H1 (cell line): ENCODE data around the gene CEND1. TPM values are rescaled to one million over a fixed set of nuclear protein-coding genes. Genes with fewer than 3 reads are reported as not detected.

ENCODE experiments used
- CTCF ChIA-PET: fragments of 300-600 bp; sonication (Branson Sonifier 250); formaldehyde crosslinking; loops from one replicate; lab custom pipeline; 2021; ENCODE audit not compliant: partially characterized antibody; lab: Charles Lee
- POLR2A ChIA-PET: fragments of 300-600 bp; sonication (Branson Sonifier 250); formaldehyde crosslinking; loops from one replicate; lab custom pipeline; 2021; ENCODE audit warnings: inconsistent platforms; ENCODE audit not compliant: partially characterized antibody; lab: Charles Lee
- DNase-seq, 2 experiments: peaks; one replicate each; pipeline versions ENCODE4 v3.0.0 to v3.0.0-alpha.2; 2010 to 2022; ENCODE audit warnings: low spot score in 2 of 2, low read depth in 1 of 2, mixed read lengths in 1 of 2
- FAIRE-seq: peaks from 2 replicates; lab custom pipeline; 2011; peaks lifted over from hg19 to GRCh38; lab: Jason Lieb, UNC
- H2AFZ ChIP-seq: 2 replicates; pipeline ENCODE4 v1.8.1; 2012; ENCODE audit warnings: low read length, inconsistent platforms
- H2AK5ac ChIP-seq: 2 replicates; pipeline ENCODE4 v1.6.1; 2013; ENCODE audit warnings: low read depth, low read length
- H2BK120ac ChIP-seq: replicated peaks from 2 replicates; pipeline ENCODE3; 2013; ENCODE audit warnings: low read depth, low read length, inconsistent platforms
- H2BK12ac ChIP-seq: 2 replicates; pipeline ENCODE4 v1.6.1; 2013; ENCODE audit warnings: low read depth, low read length
- H2BK15ac ChIP-seq: 2 replicates; pipeline ENCODE4 v1.6.1; 2013; ENCODE audit warnings: low read length
- H2BK20ac ChIP-seq: 2 replicates; pipeline ENCODE4 v1.6.1; 2013; ENCODE audit warnings: low read length
- H2BK5ac ChIP-seq: 2 replicates; pipeline ENCODE4 v1.6.1; 2013; ENCODE audit warnings: low read depth, low read length
- H3K14ac ChIP-seq: 2 replicates; pipeline ENCODE4 v1.6.1; 2013; ENCODE audit warnings: inconsistent platforms; ENCODE audit not compliant: insufficient read length
- H3K18ac ChIP-seq: 2 replicates; pipeline ENCODE4 v1.6.1; 2013; ENCODE audit warnings: low read length; ENCODE audit errors: extremely low read depth
- H3K23ac ChIP-seq: 2 replicates; pipeline ENCODE4 v1.6.1; 2013; ENCODE audit warnings: inconsistent platforms; ENCODE audit not compliant: insufficient read length
- H3K23me2 ChIP-seq: 2 replicates; pipeline ENCODE4 v1.6.1; 2013; ENCODE audit warnings: low read depth, low read length
- H3K27ac ChIP-seq: 2 replicates; pipeline ENCODE4 v1.6.1; 2011; ENCODE audit warnings: low read depth, low read length, inconsistent platforms
- H3K27me3 ChIP-seq, 4 experiments: replicated peaks in 1 of 4; 1 replicate in 1 of 4; 2 replicates in 3 of 4; pipeline versions ENCODE4 v1.6.1 to v1.8.1; 2011 to 2013; ENCODE audit warnings: low read length in 3 of 4, mild to moderate bottlenecking in 3 of 4, inconsistent platforms in 2 of 4, mixed read lengths in 2 of 4, moderate library complexity in 1 of 4; ENCODE audit not compliant: control insufficient read depth in 3 of 4, insufficient read depth in 3 of 4; ENCODE audit errors: extremely low read depth in 1 of 4
- H3K36me3 ChIP-seq, 4 experiments: 2 replicates each; pipeline versions ENCODE4 v1.6.1 to v1.8.1; 2011 to 2013; ENCODE audit warnings: mild to moderate bottlenecking in 4 of 4, low read length in 3 of 4, moderate library complexity in 2 of 4, control low read depth in 1 of 4, inconsistent platforms in 1 of 4; ENCODE audit not compliant: insufficient read depth in 4 of 4, control insufficient read depth in 2 of 4
- H3K4ac ChIP-seq: replicated peaks from 2 replicates; pipeline ENCODE3; 2013; ENCODE audit warnings: low read length, low read depth, mixed read lengths, inconsistent platforms; ENCODE audit not compliant: insufficient read length
- H3K4me1 ChIP-seq, 4 experiments: replicated peaks in 1 of 4; 1 replicate in 1 of 4; 2 replicates in 3 of 4; pipeline versions ENCODE4 v1.6.1 to v1.8.1; 2011 to 2013; ENCODE audit warnings: low read length in 3 of 4, inconsistent platforms in 2 of 4, mixed read lengths in 1 of 4; ENCODE audit not compliant: insufficient read depth in 4 of 4, control insufficient read depth in 3 of 4
- H3K4me2 ChIP-seq, 2 experiments: 2 replicates each; pipeline versions ENCODE4 v1.6.1 to v1.8.1; 2011 to 2013; ENCODE audit warnings: low read depth in 2 of 2, low read length in 2 of 2, control low read depth in 1 of 2, inconsistent platforms in 1 of 2, mild to moderate bottlenecking in 1 of 2; ENCODE audit not compliant: insufficient read depth in 1 of 2
- H3K4me3 ChIP-seq, 4 experiments: fragments of 200-600, 300-600 bp in 1 of 4; sonication (generic), shearing (Covaris generic), sonication (Bioruptor Twin) in 1 of 4; 2 replicates each; pipeline versions ENCODE4 v1.5.1 to v1.8.1; 2011 to 2016; ENCODE audit warnings: low read length in 4 of 4, low read depth in 3 of 4, control low read depth in 2 of 4, inconsistent platforms in 2 of 4, mild to moderate bottlenecking in 2 of 4, mixed read lengths in 1 of 4, moderate library complexity in 1 of 4; ENCODE audit not compliant: insufficient read depth in 2 of 4; ENCODE audit errors: extremely low read depth in 1 of 4
- H3K56ac ChIP-seq: replicated peaks from 2 replicates; pipeline ENCODE3; 2013; ENCODE audit warnings: low read depth, mild to moderate bottlenecking, mixed read lengths, low read length, inconsistent platforms; ENCODE audit not compliant: insufficient read length
- H3K79me1 ChIP-seq: 2 replicates; pipeline ENCODE4 v1.6.1; 2013; ENCODE audit warnings: low read depth, low read length, control low read depth
- H3K79me2 ChIP-seq, 2 experiments: 2 replicates each; pipeline versions ENCODE4 v1.6.1 to v1.8.1; 2012 to 2013; ENCODE audit warnings: low read length in 2 of 2, mild to moderate bottlenecking in 2 of 2, inconsistent platforms in 1 of 2; ENCODE audit not compliant: insufficient read depth in 2 of 2, control insufficient read depth in 1 of 2
- H3K9ac ChIP-seq, 4 experiments: replicated peaks in 1 of 4; 1 replicate in 1 of 4; 2 replicates in 3 of 4; pipeline versions ENCODE4 v1.6.1 to v1.8.1; 2011 to 2013; ENCODE audit warnings: low read depth in 3 of 4, low read length in 3 of 4, control low read depth in 2 of 4, mild to moderate bottlenecking in 2 of 4, moderate library complexity in 2 of 4, inconsistent platforms in 1 of 4; ENCODE audit errors: extremely low read depth in 1 of 4
- H3K9me3 ChIP-seq, 2 experiments: 2 replicates each; pipeline versions ENCODE4 v1.6.1 to v1.8.1; 2012 to 2013; ENCODE audit warnings: mild to moderate bottlenecking in 2 of 2, moderate library complexity in 2 of 2, control low read depth in 1 of 2, inconsistent platforms in 1 of 2, low read depth in 1 of 2, low read length in 1 of 2, mixed read lengths in 1 of 2; ENCODE audit not compliant: insufficient read depth in 2 of 2
- H4K20me1 ChIP-seq, 2 experiments: replicated peaks in 1 of 2; 2 replicates each; pipeline versions ENCODE3 to v1.8.1; 2011 to 2013; ENCODE audit warnings: inconsistent platforms in 2 of 2, low read length in 2 of 2, mild to moderate bottlenecking in 1 of 2; ENCODE audit not compliant: insufficient read depth in 2 of 2, control insufficient read depth in 1 of 2
- H4K5ac ChIP-seq: 2 replicates; pipeline ENCODE4 v1.6.1; 2013; ENCODE audit warnings: low read length, low read depth, mixed read lengths, inconsistent platforms; ENCODE audit not compliant: insufficient read length
- H4K8ac ChIP-seq: 2 replicates; pipeline ENCODE4 v1.8.0; 2013; ENCODE audit warnings: mild to moderate bottlenecking, moderate library complexity, low read length, inconsistent platforms; ENCODE audit not compliant: insufficient read depth; ENCODE audit errors: extremely low read depth
- H4K91ac ChIP-seq: replicated peaks from 2 replicates; pipeline ENCODE3; 2013; ENCODE audit warnings: low read length, mixed read lengths, inconsistent platforms; ENCODE audit not compliant: insufficient read length
- CBX8 ChIP-seq: fragments of 300-800, 300-1000 bp; sonication (generic); IDR thresholded peaks from 2 replicates; pipeline ENCODE4 v1.7.1; 2016; ENCODE audit warnings: low read depth, low read length, borderline replicate concordance
- CTBP2 ChIP-seq: IDR thresholded peaks from 2 replicates; pipeline ENCODE4 v1.7.0; 2011; ENCODE audit warnings: borderline replicate concordance, mild to moderate bottlenecking, moderate library complexity, mixed read lengths, low read length; ENCODE audit not compliant: insufficient read depth, insufficient read length
- POLR2AphosphoS5 ChIP-seq: IDR thresholded peaks from 2 replicates; pipeline ENCODE4 v1.6.1; 2011; ENCODE audit warnings: low read depth, low read length
- SP2 ChIP-seq: IDR thresholded peaks from 2 replicates; pipeline ENCODE4 v1.6.1; 2012; ENCODE audit warnings: mild to moderate bottlenecking, low read length, inconsistent platforms
- SUZ12 ChIP-seq: fragments of 200-600 bp; sonication (generic); IDR thresholded peaks from 2 replicates; pipeline ENCODE4 v1.6.1; 2012; ENCODE audit warnings: mild to moderate bottlenecking, inconsistent platforms, low read length, moderate library complexity, mixed read lengths
- TBP ChIP-seq: IDR thresholded peaks from 2 replicates; pipeline ENCODE4 v1.6.1; 2011; ENCODE audit warnings: low read depth, low read length, improper control_type of control experiment
- WGBS, 2 experiments: shearing (Covaris generic) in 1 of 2; methylation state at CpG; one replicate each; pipeline versions ENCODE4 v1.1.6 to v1.1.7; 2013 to 2015; ENCODE audit warnings: low lambda C conversion rate in 2 of 2, mixed read lengths in 2 of 2, inconsistent platforms in 1 of 2, low coverage in 1 of 2, missing lambda C conversion rate in 1 of 2; ENCODE audit not compliant: insufficient replicate concordance in 2 of 2, insufficient coverage in 1 of 2, insufficient read length in 1 of 2; ENCODE audit errors: extremely low coverage in 1 of 2, missing lambda C conversion rate in 1 of 2; 5-methylcytosine and 5-hydroxymethylcytosine counted together
- polyA plus RNA-seq, 7 experiments: library from polyadenylated mRNA; depleted of rRNA in 3 of 7; stranded (reverse) in 5 of 7; unstranded in 2 of 7; fragments of >200 nt in 5 of 7; fragments of 200-250 nt in 2 of 7; gene quantifications; 1 replicate in 5 of 7; 2 replicates in 1 of 7; 4 replicates in 1 of 7; pipeline versions ENCODE4 v1.2.1 to v1.2.3, GENCODE V29; 2011 to 2013; ENCODE audit warnings: missing spikeins in 2 of 7, mixed read lengths in 2 of 7
- total RNA-seq: library from RNA; stranded (reverse); fragmentation: NEBNext Ultra II Directional; extraction: Animal tissue kit (Norgen Biotek cat#: 25700); gene quantifications from 2 replicates; pipeline ENCODE4 v1.2.1, GENCODE V29; 2021

The CEND1 gene
- total and polyA plus RNA-seq, 2 of the 8 experiments (the other 6 are each of a cell fraction or from before 2014, with no cell fraction given): 0.82 to 5.0 TPM

DNA sequence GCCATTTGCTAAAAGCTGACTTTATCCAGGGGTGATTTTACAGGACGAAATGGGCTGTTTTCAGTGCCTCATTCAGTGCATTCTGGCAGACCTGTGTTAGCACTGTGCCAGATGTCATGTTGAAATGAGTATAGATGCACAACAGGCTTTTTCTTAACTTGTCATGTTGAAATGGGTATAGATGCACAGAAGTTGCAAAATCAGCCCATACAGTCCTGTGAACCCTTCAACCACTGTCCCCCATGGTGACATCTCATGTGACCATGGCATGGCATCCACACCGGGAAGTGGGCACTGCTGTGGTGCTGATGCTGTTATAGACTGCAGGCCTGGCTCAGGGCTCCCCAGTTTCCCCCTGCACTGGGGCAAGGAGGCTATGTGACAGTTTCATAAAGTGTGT is 40.2 kb downstream of the CEND1 start:
- H3K4ac ChIP-seq: no peak overlapping the region
- no peak overlapping the region for H3K18ac ChIP-seq
- 100% methylated on average over 2 of the region's 2 CpGs; no CpG with 5 or more reads in 1 of the 2 experiments for WGBS, 2 experiments
- no peak overlapping the region for H2BK120ac ChIP-seq
- no peaks in the 10 kb centered on the region for H3K9me3 ChIP-seq
- no peak for DNase-seq
- H2AFZ ChIP-seq: no peak overlapping the region
- TF ChIP-seq SUZ12 (no peak), CBX8 (no peak), SP2 (no peak), POLR2AphosphoS5 (peak; percentile 43; the same call in 1 of the 2 replicates), CTBP2 (no peak), TBP (no peak)
- H4K20me1 ChIP-seq: peaks cover 12 to 19% of the 10 kb centered on the region in 2 experiments
- POLR2A ChIA-PET: interaction anchor here (0.7 to 35.3 kb wide), 8 partner anchors 3 to 56 kb away, joined by 3 to 636 read pairs (median 8); partner anchors contain the start of genes GATD1, PIDD1 and TALDO1
- H4K8ac ChIP-seq: peak overlapping the region; percentile 28; the same call in 1 of the 2 replicates
- no peak overlapping the region for H2BK5ac ChIP-seq
- H3K14ac ChIP-seq: no peak overlapping the region
- H2AK5ac ChIP-seq: no peak overlapping the region
- CTCF ChIA-PET: interaction anchor here (9.2 to 26.9 kb wide), 2 partner anchors 10 to 23 kb away, joined by 105 to 395 read pairs; no protein-coding TSS in a partner anchor
- no peaks in the 10 kb centered on the region for H3K27me3 ChIP-seq
- H3K27ac ChIP-seq: no peak overlapping the region
- H2BK15ac ChIP-seq: no peak overlapping the region
- no peak overlapping the region for H2BK20ac ChIP-seq
- peak overlapping the region in 1 of 2 experiments; percentile 88; a peak in 1 of 4 replicates for H3K4me2 ChIP-seq
- peaks cover 0 to 12% (median 4%) of the 10 kb centered on the region in 4 experiments; a peak in 5 of 7 replicates for H3K4me1 ChIP-seq
- H3K79me2 ChIP-seq: peaks cover 32 to 68% of the 10 kb centered on the region in 2 experiments
- H3K56ac ChIP-seq: no peak overlapping the region
- peaks cover 5% of the 10 kb centered on the region; the same call in 1 of the 2 replicates for H3K23me2 ChIP-seq
- peaks cover 0 to 4% (median 0%) of the 10 kb centered on the region in 4 experiments; a peak in 3 of 8 replicates for H3K36me3 ChIP-seq
- H3K9ac ChIP-seq: no peak overlapping the region; a peak in 1 of 7 replicates
- no peak overlapping the region for H4K91ac ChIP-seq
- H4K5ac ChIP-seq: no peak overlapping the region
- no peak for FAIRE-seq
- H2BK12ac ChIP-seq: no peak overlapping the region
- no peak overlapping the region for H3K23ac ChIP-seq
- H3K79me1 ChIP-seq: peaks cover 8% of the 10 kb centered on the region
- no peak overlapping the region for H3K4me3 ChIP-seq
